K562 (cell line): Measurements from ENCODE around the gene LMBRD1. TPM values are rescaled to one million over a fixed set of nuclear protein-coding genes. Genes with fewer than 3 reads are reported as not detected.

Source experiments
- ATAC-seq: fragments of 200-7000 bp; cut with Tn5 transposase; 3 replicates; pipeline ENCODE4 v1.9.1; 2020; ENCODE audit warnings: moderate library complexity
- BruUV-seq: library from RNA; stranded (reverse); fragments of 400-500 nt; replicated peaks from 2 replicates; lab custom pipeline; 2021; lab: Mats Ljungman, UMichigan
- CTCF ChIA-PET: fragments of 300-600 bp; formaldehyde crosslinking; extraction: SDS; loops from one replicate; lab custom pipeline; 2021; ENCODE audit warnings: low intra/inter-chr PET ratio; lab: Yijun Ruan, JAX
- POLR2A ChIA-PET: fragments of 300-600, 350-650 bp; sonication (Branson Sonifier 250); formaldehyde crosslinking; extraction: SDS; loops from one replicate; lab custom pipeline; 2021; ENCODE audit warnings: antibody characterized with exemption, inconsistent platforms; lab: Yijun Ruan, JAX
- DNase-seq, 4 experiments: peaks; one replicate each; pipeline versions ENCODE4 v3.0.0 to v3.0.0-alpha.2; 2011 to 2018; ENCODE audit warnings: low spot score in 3 of 4, mixed read lengths in 3 of 4; ENCODE audit errors: extremely low read depth in 1 of 4
- FAIRE-seq: peaks from 2 replicates; lab custom pipeline; 2011; peaks lifted over from hg19 to GRCh38; lab: Jason Lieb, UNC
- H2AFZ ChIP-seq: 2 replicates; pipeline ENCODE4 v1.6.0; 2011; ENCODE audit warnings: low read depth, low read length, control low read depth, inconsistent platforms
- H3K27ac ChIP-seq: fragments of 200-600 bp; 3 replicates; pipeline ENCODE4 v1.8.0; 2011; ENCODE audit warnings: low read depth, mild to moderate bottlenecking, control low read depth, inconsistent platforms, low read length, moderate library complexity, mixed read lengths; ENCODE audit errors: extremely low read depth
- H3K27me3 ChIP-seq, 2 experiments: fragments of 300-600 bp in 1 of 2; 2 replicates in 1 of 2; 3 replicates in 1 of 2; pipeline versions ENCODE4 v1.6.0 to v1.8.0; 2011; ENCODE audit warnings: inconsistent platforms in 2 of 2, low read length in 2 of 2, mild to moderate bottlenecking in 1 of 2, mixed read lengths in 1 of 2, moderate library complexity in 1 of 2; ENCODE audit not compliant: control insufficient read depth in 2 of 2, insufficient read depth in 2 of 2
- H3K36me3 ChIP-seq: fragments of 300-600 bp; 3 replicates; pipeline ENCODE4 v1.8.0; 2011; ENCODE audit warnings: mild to moderate bottlenecking, low read length, inconsistent platforms; ENCODE audit not compliant: control insufficient read depth, insufficient read depth
- H3K4me1 ChIP-seq, 2 experiments: fragments of 200-600 bp in 1 of 2; replicated peaks in 1 of 2; 2 replicates in 1 of 2; 3 replicates in 1 of 2; pipeline versions ENCODE4 v1.5.1 to v1.8.0; 2011; ENCODE audit warnings: inconsistent platforms in 2 of 2, low read length in 2 of 2, mild to moderate bottlenecking in 1 of 2, mixed read lengths in 1 of 2, moderate library complexity in 1 of 2; ENCODE audit not compliant: control insufficient read depth in 2 of 2, insufficient read depth in 2 of 2
- H3K4me2 ChIP-seq: 2 replicates; pipeline ENCODE4 v1.6.1; 2011; ENCODE audit warnings: low read length, control low read depth, inconsistent platforms, mixed read lengths; ENCODE audit not compliant: insufficient read depth
- H3K4me3 ChIP-seq: fragments of 200-600 bp; sonication (generic), shearing (Covaris generic); 2 replicates; pipeline ENCODE4 v1.5.1; 2016; ENCODE audit warnings: control low read depth, inconsistent platforms
- H3K79me2 ChIP-seq: fragments of 200-600 bp; 3 replicates; pipeline ENCODE4 v1.8.0; 2011; ENCODE audit warnings: low read length, inconsistent platforms; ENCODE audit not compliant: control insufficient read depth, insufficient read depth
- H3K9ac ChIP-seq, 2 experiments: 2 replicates each; pipeline versions ENCODE4 v1.6.0 to v1.6.1; 2011; ENCODE audit warnings: low read depth in 2 of 2, low read length in 2 of 2, control low read depth in 1 of 2, inconsistent platforms in 1 of 2, mild to moderate bottlenecking in 1 of 2, mixed read lengths in 1 of 2; ENCODE audit not compliant: insufficient read depth in 1 of 2
- H3K9me1 ChIP-seq: one replicate; pipeline ENCODE4 v1.6.0; 2011; ENCODE audit warnings: inconsistent platforms, mild to moderate bottlenecking, low read length, moderate library complexity; ENCODE audit not compliant: control insufficient read depth, insufficient read depth
- H3K9me3 ChIP-seq: replicated peaks from 2 replicates; pipeline ENCODE4 v1.5.1; 2011; ENCODE audit warnings: low read depth, low read length, inconsistent platforms; ENCODE audit not compliant: control insufficient read depth, insufficient read depth
- H4K20me1 ChIP-seq: replicated peaks from 2 replicates; pipeline ENCODE4 v1.6.1; 2011; ENCODE audit warnings: low read length, inconsistent platforms, mixed read lengths; ENCODE audit not compliant: control insufficient read depth, insufficient read depth
- ADNP ChIP-seq: fragments of 200-800 bp; sonication (Bioruptor generic); IDR thresholded peaks from 2 replicates; pipeline ENCODE4 v1.6.1; 2016; ENCODE audit warnings: missing genetic modification characterization, missing compliant biosample characterization
- BCOR ChIP-seq: fragments of 450-650 bp; IDR thresholded peaks from 2 replicates; pipeline ENCODE4 v1.6.1; 2016
- CREBBP ChIP-seq: IDR thresholded peaks from one replicate; pipeline ENCODE4 v1.6.1; 2012; ENCODE audit warnings: low read depth, mild to moderate bottlenecking, control low read depth, inconsistent platforms, low read length
- HNRNPK ChIP-seq: fragments of 200-400 bp; formaldehyde crosslinking; IDR thresholded peaks from one replicate; pipeline ENCODE4 v1.6.1; 2018; ENCODE audit warnings: mild to moderate bottlenecking, low read depth, low read length; ENCODE audit not compliant: poor library complexity, severe bottlenecking
- NR4A1 ChIP-seq, 2 experiments: fragments of 250-450 bp in 1 of 2; fragments of 450-650 bp in 1 of 2; sonication (Bioruptor Pico) in 1 of 2; IDR thresholded peaks; 2 replicates each; pipeline versions ENCODE4 v1.4.0 to v1.6.1; 2016 to 2020; ENCODE audit warnings: mild to moderate bottlenecking in 2 of 2, missing compliant biosample characterization in 1 of 2, missing genetic modification characterization in 1 of 2, moderate library complexity in 1 of 2
- SMARCB1 ChIP-seq: IDR thresholded peaks from 2 replicates; pipeline ENCODE4 v1.6.1; 2011; ENCODE audit warnings: improper control_type of control experiment, low read depth; ENCODE audit not compliant: insufficient read length
- TAF1 ChIP-seq: IDR thresholded peaks from 2 replicates; pipeline ENCODE4 v1.6.1; 2011; ENCODE audit warnings: mild to moderate bottlenecking, low read length, moderate library complexity; ENCODE audit not compliant: insufficient read depth, control insufficient read depth, severe bottlenecking; ENCODE audit errors: extremely low read depth
- TSC22D4 ChIP-seq: fragments of 450-650 bp; IDR thresholded peaks from 2 replicates; pipeline ENCODE4 v1.6.1; 2016; ENCODE audit warnings: missing genetic modification characterization, missing biosample characterization, control low read depth
- XRCC3 ChIP-seq: fragments of 450-650 bp; IDR thresholded peaks from 2 replicates; pipeline ENCODE4 v1.6.1; 2017; ENCODE audit warnings: mild to moderate bottlenecking, moderate library complexity
- ZNF41 ChIP-seq: fragments of 250-450 bp; sonication (Bioruptor Pico); conservative IDR thresholded peaks from 2 replicates; pipeline ENCODE4 v1.4.0; 2020; ENCODE audit warnings: mild to moderate bottlenecking
- WGBS: fragments of 100-300 bp; shearing (Covaris generic); methylation state at CpG from one replicate; pipeline ENCODE4 v1.1.6; 2016; ENCODE audit warnings: low coverage, mixed read lengths; ENCODE audit not compliant: insufficient coverage; ENCODE audit errors: missing lambda C conversion rate; 5-methylcytosine and 5-hydroxymethylcytosine counted together
- in situ Hi-C: fragments of 300-500 bp; cut with MboI; formaldehyde crosslinking; loops from 4 replicates; pipeline ENCODE4 v1.15.0; 2018; ENCODE audit warnings: inconsistent platforms, mixed read lengths
- intact Hi-C: fragments of 100-400 bp; cut with micrococcal nuclease; formaldehyde crosslinking; loops from 2 replicates; pipeline ENCODE4 v1.14.2; 2022
- polyA plus RNA-seq, 8 experiments: library from polyadenylated mRNA; depleted of rRNA in 4 of 8; stranded (reverse) in 5 of 8; unstranded in 3 of 8; fragments of >200 nt; fragmentation: Nextera tagmentation in 2 of 8; fragmentation: Illumina TruSeq in 1 of 8; extraction: Ambion mirVana in 2 of 8; extraction: Trizol in 1 of 8; gene quantifications; 2 replicates each; pipeline versions ENCODE4 v1.2.1 to v1.2.3, GENCODE V29; 2011 to 2014; ENCODE audit warnings: inconsistent platforms in 1 of 8, missing spikeins in 1 of 8
- total RNA-seq, 7 experiments: library from RNA; depleted of rRNA in 6 of 7; stranded (reverse); fragments of >200 nt in 6 of 7; fragmentation: Illumina TruSeq in 2 of 7; extraction: Trizol in 2 of 7; gene quantifications; 2 replicates each; pipeline versions ENCODE4 v1.2.1 to v1.2.3, GENCODE V29; 2011 to 2021; ENCODE audit warnings: low replicate concordance in 1 of 7
- TF ChIP-seq, protein P1 (sequence below): fragments of 450-650 bp; IDR thresholded peaks from 2 replicates; pipeline ENCODE4 v1.6.1; 2016
- TF ChIP-seq, protein P2 (sequence below): sonication (generic); formaldehyde crosslinking; IDR thresholded peaks from 2 replicates; pipeline ENCODE4 v1.8.1; 2022; ENCODE audit warnings: missing genetic modification reagents
- TF ChIP-seq, protein P3 (sequence below): sonication (generic); formaldehyde crosslinking; IDR thresholded peaks from 2 replicates; pipeline ENCODE4 v1.8.0; 2022; ENCODE audit warnings: missing genetic modification reagents, mild to moderate bottlenecking, borderline replicate concordance

LMBRD1 gene
- total and polyA plus RNA-seq, 9 of the 15 experiments (the other 6 are each of a cell fraction or from before 2014, with no cell fraction given) = 14.0 to 85.2 (median 26.5) TPM

DNA sequence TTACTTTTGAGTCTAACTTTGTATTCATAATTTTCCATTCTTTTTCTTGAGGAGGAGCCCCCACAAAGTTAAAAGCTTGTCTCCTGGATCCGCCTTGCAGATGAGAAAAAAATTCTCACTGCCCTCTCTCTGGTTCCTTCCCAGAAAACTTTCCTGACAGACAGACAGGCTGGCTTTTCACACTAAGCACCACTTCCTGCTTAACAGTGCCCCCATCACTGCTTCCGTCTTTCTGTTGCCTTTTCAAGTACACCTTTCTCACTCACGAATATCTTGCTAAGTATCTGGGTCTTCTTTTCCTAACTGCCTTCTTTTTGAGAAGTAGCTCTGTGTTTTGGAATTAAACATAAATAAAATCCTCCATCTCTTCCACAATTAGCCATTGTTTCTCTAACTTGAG lies 19.8 kb upstream of the LMBRD1 start:
- ChIA-PET CTCF (no interaction called here), POLR2A (interaction anchor here (0.7 kb wide), 1 partner anchor 18 kb away, joined by 3 read pairs; no protein-coding TSS in a partner anchor)
- Histone ChIP-seq H3K4me3 (no peak overlapping the region), H3K27me3 (no peaks in the 10 kb centered on the region), H3K27ac (no peak overlapping the region), H3K9me1 (no peaks in the 10 kb centered on the region), H3K9me3 (no peaks in the 10 kb centered on the region), H3K79me2 (no peaks in the 10 kb centered on the region), H4K20me1 (no peaks in the 10 kb centered on the region)
- no TSS peak for BruUV-seq
- FAIRE-seq (no peak), DNase-seq (no peak)
- TF ChIP-seq, protein P1, sequence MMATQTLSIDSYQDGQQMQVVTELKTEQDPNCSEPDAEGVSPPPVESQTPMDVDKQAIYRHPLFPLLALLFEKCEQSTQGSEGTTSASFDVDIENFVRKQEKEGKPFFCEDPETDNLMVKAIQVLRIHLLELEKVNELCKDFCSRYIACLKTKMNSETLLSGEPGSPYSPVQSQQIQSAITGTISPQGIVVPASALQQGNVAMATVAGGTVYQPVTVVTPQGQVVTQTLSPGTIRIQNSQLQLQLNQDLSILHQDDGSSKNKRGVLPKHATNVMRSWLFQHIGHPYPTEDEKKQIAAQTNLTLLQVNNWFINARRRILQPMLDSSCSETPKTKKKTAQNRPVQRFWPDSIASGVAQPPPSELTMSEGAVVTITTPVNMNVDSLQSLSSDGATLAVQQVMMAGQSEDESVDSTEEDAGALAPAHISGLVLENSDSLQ = 0 out of 2 replicates have a peak, but pooled peaks have one; percentile 9
- no peak for TF ChIP-seq XRCC3
- no peak for TF ChIP-seq ZNF41 (CRISPR knock-in tag)
- TF ChIP-seq BCOR = no peak
- TF ChIP-seq, all 486 proteins: peak for 1
- intact Hi-C loops (no loop called here), in situ Hi-C loops (no loop called here)
- no peak overlapping the region for H3K9ac ChIP-seq
- no peak for ATAC-seq
- H3K36me3 ChIP-seq = no peaks in the 10 kb centered on the region
- peak overlapping the region; percentile 41 for H2AFZ ChIP-seq
- H3K4me1 ChIP-seq = peaks cover 0 to 16% of the 10 kb centered on the region in 2 experiments; a peak in 3 of 5 replicates
- no peak overlapping the region for H3K4me2 ChIP-seq
- 21% methylated on average over 3 of the region's 3 CpGs for WGBS

DNA sequence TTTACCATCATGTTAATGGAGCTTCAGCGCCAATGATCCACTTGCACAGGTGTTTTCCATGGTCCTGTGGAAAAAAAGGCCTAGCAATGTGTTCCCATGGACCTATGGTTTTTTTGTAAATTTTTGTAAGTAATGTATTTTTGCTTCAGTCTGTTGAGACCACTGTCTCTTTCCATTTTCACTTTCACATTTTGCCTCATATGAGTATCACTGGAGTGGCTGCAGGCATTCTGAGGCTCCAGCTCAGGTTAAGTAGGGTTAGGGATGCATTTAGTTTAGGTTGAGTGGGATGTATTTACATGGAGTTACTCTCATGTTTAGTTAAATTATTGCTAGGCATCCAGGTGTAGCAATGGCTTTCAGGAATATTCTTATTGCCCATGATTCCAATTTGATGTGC lies 19.2 kb upstream of the LMBRD1 start:
- Histone ChIP-seq H3K4me1 (peaks cover 0 to 16% of the 10 kb centered on the region in 2 experiments; a peak in 3 of 5 replicates), H2AFZ (peak overlapping the region; percentile 41; the same call in 1 of the 2 replicates), H3K27me3 (no peaks in the 10 kb centered on the region), H3K9me3 (no peaks in the 10 kb centered on the region), H3K27ac (no peak overlapping the region), H3K9me1 (no peaks in the 10 kb centered on the region), H3K9ac (no peak overlapping the region), H3K79me2 (no peaks in the 10 kb centered on the region), H3K4me3 (no peak overlapping the region), H3K36me3 (no peaks in the 10 kb centered on the region), H3K4me2 (no peak overlapping the region), H4K20me1 (no peaks in the 10 kb centered on the region)
- intact Hi-C loops (no loop called here), in situ Hi-C loops (no loop called here)
- CTCF ChIA-PET = no interaction called here
- ATAC-seq (no peak), FAIRE-seq (no peak), DNase-seq (no peak)
- 67% methylated on average over 1 of the region's 1 CpG for WGBS
- BruUV-seq = no TSS peak
- POLR2A ChIA-PET = interaction anchor here (0.6 to 0.7 kb wide), 2 partner anchors 18 to 92 kb away, joined by 3 read pairs; no protein-coding TSS in a partner anchor
- no peak for TF ChIP-seq HNRNPK
- TF ChIP-seq CREBBP = no peak
- TF ChIP-seq TSC22D4 = no peak
- TF ChIP-seq NR4A1 (CRISPR knock-in tag; IDR thresholded peaks at IDR 0.05) = no peak
- TF ChIP-seq NR4A1 (tag; IDR thresholded peaks at IDR 0.05) = no peak
- TF ChIP-seq TAF1 = no peak
- no peak for TF ChIP-seq SMARCB1
- TF ChIP-seq, protein P2, sequence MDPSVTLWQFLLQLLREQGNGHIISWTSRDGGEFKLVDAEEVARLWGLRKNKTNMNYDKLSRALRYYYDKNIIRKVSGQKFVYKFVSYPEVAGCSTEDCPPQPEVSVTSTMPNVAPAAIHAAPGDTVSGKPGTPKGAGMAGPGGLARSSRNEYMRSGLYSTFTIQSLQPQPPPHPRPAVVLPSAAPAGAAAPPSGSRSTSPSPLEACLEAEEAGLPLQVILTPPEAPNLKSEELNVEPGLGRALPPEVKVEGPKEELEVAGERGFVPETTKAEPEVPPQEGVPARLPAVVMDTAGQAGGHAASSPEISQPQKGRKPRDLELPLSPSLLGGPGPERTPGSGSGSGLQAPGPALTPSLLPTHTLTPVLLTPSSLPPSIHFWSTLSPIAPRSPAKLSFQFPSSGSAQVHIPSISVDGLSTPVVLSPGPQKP (CRISPR knock-in tag) = no peak
- no peak for TF ChIP-seq ADNP (tag)
- TF ChIP-seq, protein P3, sequence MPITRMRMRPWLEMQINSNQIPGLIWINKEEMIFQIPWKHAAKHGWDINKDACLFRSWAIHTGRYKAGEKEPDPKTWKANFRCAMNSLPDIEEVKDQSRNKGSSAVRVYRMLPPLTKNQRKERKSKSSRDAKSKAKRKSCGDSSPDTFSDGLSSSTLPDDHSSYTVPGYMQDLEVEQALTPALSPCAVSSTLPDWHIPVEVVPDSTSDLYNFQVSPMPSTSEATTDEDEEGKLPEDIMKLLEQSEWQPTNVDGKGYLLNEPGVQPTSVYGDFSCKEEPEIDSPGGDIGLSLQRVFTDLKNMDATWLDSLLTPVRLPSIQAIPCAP (CRISPR knock-in tag) = no peak
